Measurements from ENCODE around the gene ARSB.

- TF ChIP-seq, protein P1, sequence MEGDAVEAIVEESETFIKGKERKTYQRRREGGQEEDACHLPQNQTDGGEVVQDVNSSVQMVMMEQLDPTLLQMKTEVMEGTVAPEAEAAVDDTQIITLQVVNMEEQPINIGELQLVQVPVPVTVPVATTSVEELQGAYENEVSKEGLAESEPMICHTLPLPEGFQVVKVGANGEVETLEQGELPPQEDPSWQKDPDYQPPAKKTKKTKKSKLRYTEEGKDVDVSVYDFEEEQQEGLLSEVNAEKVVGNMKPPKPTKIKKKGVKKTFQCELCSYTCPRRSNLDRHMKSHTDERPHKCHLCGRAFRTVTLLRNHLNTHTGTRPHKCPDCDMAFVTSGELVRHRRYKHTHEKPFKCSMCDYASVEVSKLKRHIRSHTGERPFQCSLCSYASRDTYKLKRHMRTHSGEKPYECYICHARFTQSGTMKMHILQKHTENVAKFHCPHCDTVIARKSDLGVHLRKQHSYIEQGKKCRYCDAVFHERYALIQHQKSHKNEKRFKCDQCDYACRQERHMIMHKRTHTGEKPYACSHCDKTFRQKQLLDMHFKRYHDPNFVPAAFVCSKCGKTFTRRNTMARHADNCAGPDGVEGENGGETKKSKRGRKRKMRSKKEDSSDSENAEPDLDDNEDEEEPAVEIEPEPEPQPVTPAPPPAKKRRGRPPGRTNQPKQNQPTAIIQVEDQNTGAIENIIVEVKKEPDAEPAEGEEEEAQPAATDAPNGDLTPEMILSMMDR (IDR thresholded peaks at IDR 0.05) = no peak
- TF ChIP-seq POLR2AphosphoS5 (IDR thresholded peaks at IDR 0.05) = no peak
These were observed 65.3 kb downstream of the ARSB start for GRCh38 chr5:78919796-78920195.

Data from upper lobe of left lung (tissue), 4 donors.